Measurements from ENCODE around the gene MT1E. TPM values are rescaled to one million over a fixed set of nuclear protein-coding genes. Genes with fewer than 3 reads are reported as not detected.
"Not testable (repeated sequence)": the region's sequence is repeated elsewhere in the genome, so short reads cannot be mapped to it uniquely, and the experiment has no call there.

Gene MT1E
- total RNA-seq, 1 experiment from 2014 or later, result not detected

DNA sequence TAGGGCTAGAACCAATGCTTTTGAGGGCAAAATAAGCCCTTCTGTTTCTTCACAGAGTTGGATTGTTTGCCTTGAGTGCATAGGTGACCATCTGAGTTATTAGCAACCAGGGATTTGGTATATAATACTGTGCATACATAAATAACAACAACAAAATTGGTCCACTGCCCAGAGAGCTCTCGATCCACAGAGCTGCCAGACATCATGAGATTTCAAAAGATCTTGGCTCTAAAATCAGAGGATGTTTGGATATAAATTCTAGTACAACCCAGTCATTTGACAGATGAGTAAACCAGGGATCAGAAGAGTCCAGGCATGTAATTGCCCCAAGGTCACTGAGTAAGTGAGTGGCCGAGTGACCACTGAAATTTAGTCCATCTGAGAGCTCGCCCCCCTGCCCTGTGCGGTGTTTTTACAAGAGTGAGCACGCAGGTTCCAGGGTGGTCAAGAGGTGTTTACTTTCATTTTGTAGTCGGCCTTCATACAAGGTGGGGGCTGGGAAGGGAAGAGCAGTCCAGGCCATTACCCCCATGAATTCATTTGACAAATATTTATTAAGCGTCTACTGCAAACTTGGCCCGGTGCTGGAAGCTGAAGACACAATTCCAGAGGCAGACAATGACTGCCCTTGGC is 19.0 kb upstream of the MT1E start:
- DNase-seq (ENCODE audit: extremely low read depth, low read depth), result peak; percentile 54

- DNase-seq (ENCODE audit: extremely low read depth, low read depth), result peak; percentile 72
Measured at GRCh38 chr16:56607109-56607618, 18.4 kb upstream of the MT1E start.

DNA sequence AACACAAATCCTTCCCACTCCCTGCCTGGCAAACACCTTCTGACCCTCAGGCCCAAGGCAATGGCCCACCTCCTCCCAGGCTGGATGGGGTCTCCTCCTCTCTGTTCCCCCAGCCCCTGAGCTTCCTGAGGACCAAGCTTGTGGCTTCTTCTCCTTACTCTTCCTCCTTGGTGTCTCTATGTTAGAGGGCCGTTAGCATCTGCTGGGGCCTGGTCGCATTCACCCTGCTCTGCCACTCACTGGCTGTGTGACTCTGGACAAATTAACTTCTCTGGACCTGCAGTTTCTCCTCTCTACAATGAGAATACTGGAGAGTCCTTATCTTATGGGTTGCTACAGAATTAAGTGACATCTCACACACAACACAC is 17.9 kb upstream of the MT1E start:
- no peak for DNase-seq (ENCODE audit: extremely low read depth, low read depth)

GRCh38 chr16:56608043-56608875 is 17.3 kb upstream of the MT1E start, which contains the start of gene MT2A:
TSS of gene MT2A (plus strand) at chr16:56608584. CDS start at chr16:56608656, 72 bp downstream.
- DNase-seq (ENCODE audit: extremely low read depth, low read depth), result peak; percentile 98

GRCh38 chr16:56608876-56609462 is 16.6 kb upstream of the MT1E start:
- DNase-seq (ENCODE audit: extremely low read depth, low read depth), result no peak

- peak; percentile 69 for DNase-seq (ENCODE audit: extremely low read depth, low read depth)
Measured at GRCh38 chr16:56609463-56609921, 16.1 kb upstream of the MT1E start.

DNA sequence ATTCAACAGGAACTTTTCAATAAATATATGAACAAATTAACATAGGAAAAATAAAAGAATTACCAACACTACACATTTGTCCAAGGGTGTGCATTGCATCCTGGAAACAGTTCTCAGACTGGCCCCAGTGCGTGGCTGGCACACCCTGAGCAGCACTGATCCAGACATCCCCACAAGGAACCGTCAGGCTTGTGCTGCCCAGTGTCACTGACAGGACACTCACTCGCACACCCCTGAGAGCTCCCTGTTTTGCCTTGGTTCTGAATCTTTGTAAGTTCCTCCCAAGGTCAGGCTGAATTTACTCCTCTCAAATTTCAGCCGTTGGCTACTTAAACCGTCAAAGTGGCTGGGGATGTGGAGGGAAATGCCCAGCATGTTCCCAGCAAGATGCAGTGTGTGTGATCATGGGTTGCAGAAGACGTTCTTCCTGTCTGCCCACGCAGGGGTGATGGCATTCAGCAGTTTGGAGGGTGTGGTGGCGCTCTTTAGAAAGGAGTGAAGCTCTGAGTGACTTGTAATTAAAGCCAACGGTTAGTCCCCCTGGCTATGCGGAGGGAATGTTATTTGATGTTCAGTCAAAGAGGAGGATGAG is 15.5 kb upstream of the MT1E start:
- DNase-seq (ENCODE audit: extremely low read depth, low read depth), result peak; percentile 54

DNA sequence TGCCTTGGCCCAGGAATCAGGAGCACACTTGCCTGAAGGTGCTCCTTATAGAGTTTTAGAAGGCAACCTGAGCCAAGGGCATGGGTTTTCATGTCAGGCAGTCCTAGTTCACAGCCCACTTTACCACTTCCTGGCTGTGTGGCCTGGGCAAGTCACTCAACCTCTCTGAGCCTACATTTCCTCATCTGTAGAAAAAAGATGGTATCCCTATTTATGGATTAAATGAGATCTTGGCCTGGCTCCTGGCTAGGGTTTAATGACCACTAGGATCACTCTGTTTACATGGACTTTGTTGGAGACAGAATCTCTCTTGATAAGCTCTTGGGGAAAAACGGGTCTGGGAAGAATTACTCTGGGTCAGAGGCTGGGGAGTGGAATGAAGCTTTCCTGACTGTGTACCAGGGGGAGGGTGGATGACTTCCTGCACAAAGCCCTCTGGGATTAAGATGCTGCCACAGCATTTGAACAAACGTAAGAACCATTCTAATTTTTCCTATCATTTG is 14.9 kb upstream of the MT1E start:
- DNase-seq (ENCODE audit: extremely low read depth, low read depth), result no peak

GRCh38 chr16:56611281-56611833 is 14.2 kb upstream of the MT1E start:
- no peak for DNase-seq (ENCODE audit: extremely low read depth, low read depth)

DNA sequence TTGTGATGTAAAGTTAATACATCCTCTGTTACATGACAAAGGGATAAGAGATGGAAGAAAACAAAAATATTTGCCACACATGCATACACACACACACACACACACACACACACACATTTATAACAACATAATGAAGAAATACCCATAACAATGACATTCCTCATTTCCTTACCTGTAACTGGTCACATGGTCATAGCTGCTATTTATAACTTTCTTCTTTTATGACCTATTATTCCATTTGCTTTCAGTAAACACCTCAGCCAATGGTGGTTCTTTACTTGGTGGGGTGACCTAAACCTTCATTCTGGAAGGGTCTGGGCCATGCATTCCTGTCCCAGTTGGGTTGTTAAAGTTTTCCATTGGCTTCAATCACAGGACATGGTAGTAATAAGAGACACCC is 11.9 kb upstream of the MT1E start:
- DNase-seq (ENCODE audit: extremely low read depth, low read depth), result no peak

DNA sequence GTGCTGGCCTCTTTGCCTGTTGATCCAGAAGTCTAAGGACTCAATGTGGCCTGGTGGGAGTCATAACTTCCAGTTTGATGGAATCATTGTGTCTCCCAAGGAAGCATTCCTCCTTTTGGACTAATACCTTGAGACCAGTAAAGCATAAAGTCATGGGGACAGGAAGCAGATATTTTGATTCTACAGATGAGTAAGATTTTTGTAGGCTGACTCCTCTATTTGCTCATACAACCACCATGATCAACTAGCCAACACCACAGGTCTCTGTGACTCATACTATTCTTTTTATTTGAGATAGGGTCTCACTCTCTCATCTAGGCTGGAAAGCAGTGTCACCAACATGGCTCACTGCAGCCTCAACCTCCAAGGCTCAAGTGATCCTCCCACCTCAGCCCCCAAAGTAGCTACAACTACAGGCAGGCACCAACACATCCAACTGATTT is 11.0 kb upstream of the MT1E start:
- no peak for DNase-seq (ENCODE audit: extremely low read depth, low read depth)

GRCh38 chr16:56615353-56615752 is 10.2 kb upstream of the MT1E start:
- DNase-seq (ENCODE audit: extremely low read depth, low read depth), result no peak

DNA sequence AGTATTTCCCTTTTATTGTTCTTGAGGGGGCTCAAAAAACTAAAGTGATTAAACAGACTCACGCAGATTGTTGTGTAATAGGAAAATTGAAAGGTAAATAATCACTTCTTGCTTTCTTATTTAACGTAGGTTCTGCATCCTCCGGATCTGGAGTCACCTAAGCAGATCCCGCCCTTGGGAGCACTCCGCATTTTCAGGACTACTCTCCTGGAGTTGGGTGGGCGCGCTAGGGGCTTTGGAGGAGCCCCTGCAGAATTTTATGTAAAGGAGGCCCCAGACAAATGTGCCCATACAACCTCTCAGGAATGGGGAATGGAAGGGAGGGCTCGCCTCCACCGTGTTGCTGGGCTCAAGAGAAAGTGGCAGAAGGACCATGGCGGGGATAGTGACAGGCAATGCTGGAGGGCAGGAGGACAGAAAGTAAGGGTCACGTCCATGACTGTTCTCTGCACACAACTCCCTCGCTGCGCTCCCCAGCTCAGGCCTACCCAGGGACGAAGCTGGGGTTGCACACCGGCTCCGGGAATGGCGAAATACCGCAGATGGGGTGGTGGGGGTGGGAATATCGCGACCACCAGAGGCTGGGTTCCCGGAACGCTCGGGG is 8.9 kb upstream of the MT1E start:
- DNase-seq (ENCODE audit: extremely low read depth, low read depth), result no peak

- DNase-seq (ENCODE audit: extremely low read depth, low read depth), result no peak
Measured at GRCh38 chr16:56617212-56618085, 8.1 kb upstream of the MT1E start.

DNA sequence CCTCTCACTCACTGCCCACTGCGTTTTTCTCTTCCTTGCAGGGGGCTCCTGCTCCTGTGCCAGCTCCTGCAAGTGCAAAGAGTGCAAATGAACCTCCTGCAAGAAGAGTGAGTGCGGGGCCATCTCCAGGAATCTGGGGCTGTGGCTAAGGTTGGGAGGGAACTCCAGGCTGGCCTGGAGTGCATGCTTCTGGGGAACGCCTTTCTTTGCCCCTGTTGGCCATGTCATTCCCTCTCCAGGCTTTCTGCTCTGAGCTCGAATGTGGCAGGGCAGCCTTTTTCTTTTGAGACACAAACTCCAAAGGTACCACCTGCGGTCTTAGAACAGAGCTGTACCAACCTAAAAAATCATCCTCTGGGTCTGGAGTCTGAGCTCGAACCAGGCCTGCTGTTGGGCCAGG is 7.4 kb upstream of the MT1E start:
- no peak for DNase-seq (ENCODE audit: extremely low read depth, low read depth)

DNA sequence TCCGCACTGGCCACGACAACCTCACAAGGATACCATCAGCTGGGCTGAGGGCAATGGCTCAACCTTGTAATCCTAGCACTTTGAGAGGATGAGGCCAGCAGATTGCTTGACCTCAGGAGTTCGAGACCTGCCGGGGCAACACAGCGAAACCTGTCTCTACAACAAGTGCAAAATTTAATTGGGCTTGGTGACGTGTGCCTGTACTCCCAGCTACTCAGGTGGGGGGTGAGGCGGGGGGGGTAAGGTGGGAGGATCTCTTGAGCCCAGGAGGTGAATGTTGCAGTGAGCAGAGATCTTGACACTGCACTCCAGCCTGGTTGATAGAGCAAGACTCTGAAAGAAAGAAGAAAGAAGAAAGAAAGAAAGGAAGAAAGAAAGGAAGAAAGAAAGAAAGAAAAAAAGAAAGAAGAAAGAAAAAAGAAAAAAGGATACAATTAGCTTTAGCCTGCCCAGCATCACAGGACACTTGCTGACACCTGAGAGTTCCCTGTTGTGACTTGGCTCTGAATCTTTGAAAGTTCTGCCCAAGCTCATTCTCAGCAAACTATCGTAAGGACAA is 5.2 kb upstream of the MT1E start:
- no peak for DNase-seq (ENCODE audit: extremely low read depth, low read depth)

DNA sequence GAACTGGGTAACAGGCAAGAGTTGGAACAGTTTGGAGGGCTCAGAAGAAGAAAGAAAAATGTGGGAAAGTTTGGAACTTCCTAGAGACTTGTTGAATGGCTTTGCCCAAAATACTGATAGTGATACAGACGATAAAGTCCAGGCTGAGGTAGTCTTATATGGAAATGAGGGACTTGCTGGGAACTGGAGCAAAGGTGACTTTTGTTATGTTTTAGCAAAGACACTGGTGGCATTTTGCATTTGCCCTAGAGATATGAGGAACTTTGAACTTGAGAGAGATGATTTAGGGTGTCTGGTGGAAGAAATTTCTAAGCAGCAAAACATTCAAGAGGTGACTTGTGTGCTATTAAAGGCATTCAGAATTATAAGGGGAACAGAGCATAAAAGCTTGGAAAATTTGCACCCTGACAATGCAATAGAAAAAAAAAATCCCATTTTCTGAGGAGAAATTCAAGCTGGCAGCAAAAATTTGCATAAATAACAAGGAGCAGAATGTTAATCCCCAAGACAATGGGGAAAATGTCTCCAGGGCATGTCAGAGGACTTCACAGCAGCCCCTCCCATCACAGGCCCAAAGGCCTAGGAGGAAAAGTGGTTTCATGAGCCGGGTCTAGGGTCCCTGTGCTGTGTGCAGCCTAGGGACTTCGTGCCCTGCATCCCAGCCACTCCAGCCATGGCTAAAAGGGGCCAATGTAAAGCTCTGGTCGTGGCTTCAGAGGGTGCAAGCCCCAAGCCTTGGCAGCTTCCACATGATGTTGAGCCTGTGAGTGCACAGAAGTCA is 3.7 kb upstream of the MT1E start:
- DNase-seq (ENCODE audit: extremely low read depth, low read depth), result not testable (repeated sequence)

GRCh38 chr16:56623184-56623583 is 2.4 kb upstream of the MT1E start:
- DNase-seq (ENCODE audit: extremely low read depth, low read depth), result not testable (repeated sequence)

Data from NCI-H460 (cell line).